ENCODE data around the gene ANKRD9. TPM values are rescaled to one million over a fixed set of nuclear protein-coding genes. Genes with fewer than 3 reads are reported as not detected.

Gene ANKRD9
- total and polyA plus RNA-seq, 9 of the 15 experiments (the other 6 are each of a cell fraction or from before 2014, with no cell fraction given), result 0.04 to 32.9 (median 5.3) TPM

- TF ChIP-seq RFX1 (IDR thresholded peaks at IDR 0.05) (peak; percentile 90), MNT (conservative IDR thresholded peaks at IDR 0.05) (peak in 1 of 2 experiments; percentile 37; a peak in 2 of 4 replicates), IRF9 (tag; IDR thresholded peaks at IDR 0.05) (peak; percentile 99), E4F1 (CRISPR knock-in tag; IDR thresholded peaks at IDR 0.05; ENCODE audit: borderline replicate concordance) (peak; percentile 73), ZNF398 (CRISPR knock-in tag; IDR thresholded peaks at IDR 0.05) (peak; percentile 77), EP300 (IDR thresholded peaks at IDR 0.05; ENCODE audit: low read length) (peak; percentile 10; the same call in 1 of the 2 replicates), BMI1 (IDR thresholded peaks at IDR 0.05; ENCODE audit: low read length) (0 out of 2 replicates have a peak, but pooled peaks have one; percentile 40), CREB5 (CRISPR knock-in tag; IDR thresholded peaks at IDR 0.05) (peak; percentile 90), GABPA (tag; conservative IDR thresholded peaks at IDR 0.05; ENCODE audit: low read depth) (peak; percentile 42), NR2C1 (IDR thresholded peaks at IDR 0.05) (peak; percentile 30; the same call in 1 of the 2 replicates), NR2C1 (tag; IDR thresholded peaks at IDR 0.05) (peak; percentile 94), ZNF584 (CRISPR knock-in tag; IDR thresholded peaks at IDR 0.05; ENCODE audit: low read depth) (peak; percentile 99), DEAF1 (CRISPR knock-in tag; IDR thresholded peaks at IDR 0.05) (peak; percentile 24; the same call in 1 of the 2 replicates), CLOCK (CRISPR knock-in tag; IDR thresholded peaks at IDR 0.05; ENCODE audit: borderline replicate concordance) (peak; percentile 64; the same call in 1 of the 2 replicates)
Observed at GRCh38 chr14:102550927-102551401, 41.4 kb upstream of the ANKRD9 start (continued).
